Activated T-helper 9 cell treated with anti-CD3 and anti-CD28 coated beads, Interleukin-2, amount 50 U/mL, for 16 hours (primary cell): Measurements from ENCODE around the gene PLIN1.
"Not testable (repeated sequence)": the region's sequence is repeated elsewhere in the genome, so short reads cannot be mapped to it uniquely, and the experiment has no call there.

Experiments
- DNase-seq: peaks from one replicate; pipeline ENCODE4 v3.0.0-alpha.2; 2020; ENCODE audit warnings: low read depth

Gene PLIN1

GRCh38 chr15:89679212-89679611, at the start of gene PLIN1:
PLIN1 (minus strand) TSS chr15:89679367; CDS start chr15:89677489, 1,878 bp downstream.
- no peak for DNase-seq

GRCh38 chr15:89728254-89728653, 49.1 kb upstream of the PLIN1 start:
- no peak for DNase-seq

GRCh38 chr15:89725064-89725463, 45.9 kb upstream of the PLIN1 start:
- no peak for DNase-seq

- DNase-seq, result no peak
These were observed 45.5 kb upstream of the PLIN1 start for GRCh38 chr15:89724621-89725020.

- DNase-seq, result no peak
These were observed 43.9 kb upstream of the PLIN1 start for GRCh38 chr15:89723031-89723430.

- DNase-seq, result no peak
These were observed 35.6 kb upstream of the PLIN1 start for GRCh38 chr15:89714775-89715174.

- DNase-seq, result no peak
These were observed 28.4 kb upstream of the PLIN1 start for GRCh38 chr15:89707577-89707976.

GRCh38 chr15:89704411-89704810, 25.2 kb upstream of the PLIN1 start:
- DNase-seq, result no peak

- DNase-seq, result no peak
These were observed 16.0 kb upstream of the PLIN1 start for GRCh38 chr15:89695198-89695597.

GRCh38 chr15:89693696-89694095, 14.5 kb upstream of the PLIN1 start:
- DNase-seq, result no peak

- DNase-seq, result no peak
These were observed 13.9 kb upstream of the PLIN1 start for GRCh38 chr15:89693091-89693490.

- DNase-seq, result peak; percentile 55
These were observed 11.4 kb upstream of the PLIN1 start, which contains the start of the genes PEX11A and WDR93 for GRCh38 chr15:89690276-89691218. PEX11A (minus strand) TSS chr15:89690754; CDS start chr15:89690632, 122 bp downstream. WDR93 (plus strand) TSS chr15:89690811; CDS start chr15:89701747, 10,936 bp downstream.

- not testable (repeated sequence) for DNase-seq
These were observed 10.7 kb upstream of the PLIN1 start for GRCh38 chr15:89689930-89690275.

- no peak for DNase-seq
These were observed 7.4 kb upstream of the PLIN1 start for GRCh38 chr15:89686522-89686921.

GRCh38 chr15:89685995-89686394, 6.8 kb upstream of the PLIN1 start:
- no peak for DNase-seq

GRCh38 chr15:89681146-89681545, 2.0 kb upstream of the PLIN1 start:
- DNase-seq, result no peak

- no peak for DNase-seq
These were observed 1.2 kb upstream of the PLIN1 start for GRCh38 chr15:89680282-89680873.

GRCh38 chr15:89677381-89677780, 1.8 kb downstream of the PLIN1 start:
- no peak for DNase-seq

- no peak for DNase-seq
These were observed 3.6 kb downstream of the PLIN1 start for GRCh38 chr15:89675606-89676005.

- no peak for DNase-seq
These were observed 4.6 kb downstream of the PLIN1 start for GRCh38 chr15:89674526-89674925.

- DNase-seq, result no peak
These were observed 6.0 kb downstream of the PLIN1 start for GRCh38 chr15:89673165-89673512.

GRCh38 chr15:89672221-89673164, 6.7 kb downstream of the PLIN1 start:
- no peak for DNase-seq
